ENCODE measurements around the gene FAM227B. TPM values are rescaled to one million over a fixed set of nuclear protein-coding genes. Genes with fewer than 3 reads are reported as not detected.
"Not testable (repeated sequence)": the region's sequence is repeated elsewhere in the genome, so short reads cannot be mapped to it uniquely, and the experiment has no call there.

The FAM227B gene
- total and polyA plus RNA-seq, 7 donors: 2.7 to 11.9 (median 6.9) TPM

DNA sequence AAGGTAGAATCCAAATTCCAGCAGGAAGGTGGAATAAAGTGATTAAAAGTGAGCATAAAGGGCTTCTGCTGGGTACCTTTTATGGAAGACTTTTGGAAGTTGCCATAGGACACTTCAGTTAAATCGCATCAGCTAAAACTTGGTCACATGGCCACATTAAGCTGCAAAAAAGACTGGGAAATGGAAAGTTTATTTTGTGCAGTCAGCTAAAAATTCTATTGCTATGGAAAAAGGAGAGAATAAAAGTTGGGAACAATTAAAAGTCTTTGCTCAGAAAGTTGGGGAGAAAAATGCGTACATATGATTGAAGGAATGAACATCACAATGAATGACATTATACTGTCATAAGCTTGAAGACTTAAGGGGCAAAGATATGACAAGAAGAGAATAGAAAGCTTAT lies 148.3 kb downstream of the FAM227B start:
- H3K27ac ChIP-seq: no peak overlapping the region
- no peaks in the 10 kb centered on the region for H3K27me3 ChIP-seq (ENCODE audit: insufficient read depth in 3 of 3, low read length in 2 of 3)
- intact Hi-C loops (cut with DNase I): no loop called here
- DNase-seq (no peak), ATAC-seq (no peak)
- TF ChIP-seq, protein P1, sequence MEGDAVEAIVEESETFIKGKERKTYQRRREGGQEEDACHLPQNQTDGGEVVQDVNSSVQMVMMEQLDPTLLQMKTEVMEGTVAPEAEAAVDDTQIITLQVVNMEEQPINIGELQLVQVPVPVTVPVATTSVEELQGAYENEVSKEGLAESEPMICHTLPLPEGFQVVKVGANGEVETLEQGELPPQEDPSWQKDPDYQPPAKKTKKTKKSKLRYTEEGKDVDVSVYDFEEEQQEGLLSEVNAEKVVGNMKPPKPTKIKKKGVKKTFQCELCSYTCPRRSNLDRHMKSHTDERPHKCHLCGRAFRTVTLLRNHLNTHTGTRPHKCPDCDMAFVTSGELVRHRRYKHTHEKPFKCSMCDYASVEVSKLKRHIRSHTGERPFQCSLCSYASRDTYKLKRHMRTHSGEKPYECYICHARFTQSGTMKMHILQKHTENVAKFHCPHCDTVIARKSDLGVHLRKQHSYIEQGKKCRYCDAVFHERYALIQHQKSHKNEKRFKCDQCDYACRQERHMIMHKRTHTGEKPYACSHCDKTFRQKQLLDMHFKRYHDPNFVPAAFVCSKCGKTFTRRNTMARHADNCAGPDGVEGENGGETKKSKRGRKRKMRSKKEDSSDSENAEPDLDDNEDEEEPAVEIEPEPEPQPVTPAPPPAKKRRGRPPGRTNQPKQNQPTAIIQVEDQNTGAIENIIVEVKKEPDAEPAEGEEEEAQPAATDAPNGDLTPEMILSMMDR (IDR thresholded peaks at IDR 0.05): no peak
- no peak overlapping the region for H3K4me3 ChIP-seq
- H3K9me3 ChIP-seq: no peaks in the 10 kb centered on the region
- no peaks in the 10 kb centered on the region for H3K36me3 ChIP-seq (ENCODE audit: insufficient read depth in 1 of 2, low read depth in 1 of 2)
- WGBS, 3 donors: 83 to 93% (median 85%) methylated on average over 2 of the region's 2 CpGs
- H3K4me1 ChIP-seq: no peaks in the 10 kb centered on the region

DNA sequence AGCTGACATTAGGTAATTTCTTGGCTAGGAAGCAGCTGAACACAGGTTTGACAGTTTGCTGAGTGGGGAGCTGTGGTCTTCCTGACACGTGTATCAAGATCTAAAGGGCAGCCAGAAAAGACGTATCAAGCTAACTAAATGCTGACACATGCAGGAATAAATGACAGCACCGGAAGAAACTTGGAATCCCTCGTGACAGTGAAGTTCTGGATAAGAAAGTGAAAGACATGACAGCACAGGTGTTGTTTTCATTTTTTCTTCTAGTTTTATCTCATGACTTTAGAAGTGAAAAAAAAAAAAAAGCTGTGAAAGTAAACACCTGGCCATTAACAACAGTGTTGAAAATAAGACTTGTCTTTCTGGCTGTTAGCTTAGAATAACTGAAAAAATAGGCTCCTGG lies 148.9 kb downstream of the FAM227B start:
- ATAC-seq (no peak), DNase-seq (no peak)
- Histone ChIP-seq H3K4me3 (no peak overlapping the region), H3K27me3 (ENCODE audit: insufficient read depth in 3 of 3, low read length in 2 of 3) (no peaks in the 10 kb centered on the region), H3K4me1 (no peaks in the 10 kb centered on the region), H3K9me3 (no peaks in the 10 kb centered on the region), H3K27ac (no peak overlapping the region), H3K36me3 (ENCODE audit: insufficient read depth in 1 of 2, low read depth in 1 of 2) (no peaks in the 10 kb centered on the region)
- 18 to 24% (median 21%) methylated on average over 4 of the region's 4 CpGs for WGBS, 3 donors
- intact Hi-C loops (cut with DNase I): no loop called here
- TF ChIP-seq, protein P1 (IDR thresholded peaks at IDR 0.05): no peak

DNA sequence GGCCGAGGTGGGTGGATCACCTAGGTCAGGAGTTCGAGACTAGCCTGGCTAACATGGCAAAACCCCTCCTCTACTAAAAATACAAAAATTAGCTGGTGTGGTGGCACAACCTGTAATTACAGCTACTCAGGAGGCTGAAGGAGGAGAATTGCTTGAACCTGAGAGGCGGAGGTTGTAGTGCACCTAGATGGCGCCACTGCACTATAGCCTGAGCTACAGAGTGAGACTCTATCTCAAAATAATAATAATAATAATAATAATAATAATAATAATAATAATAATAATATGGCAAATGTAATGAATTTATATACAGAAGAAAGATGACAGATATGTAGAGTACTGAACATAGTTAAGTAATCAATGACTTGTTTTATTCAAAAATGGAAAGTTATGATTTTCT lies 149.4 kb downstream of the FAM227B start:
- H3K36me3 ChIP-seq (ENCODE audit: insufficient read depth in 1 of 2, low read depth in 1 of 2); H3K27me3 ChIP-seq (ENCODE audit: insufficient read depth in 3 of 3, low read length in 2 of 3); H3K27ac ChIP-seq; ATAC-seq; H3K4me1 ChIP-seq; H3K4me3 ChIP-seq; intact Hi-C loops (cut with DNase I); DNase-seq; H3K9me3 ChIP-seq: not testable (repeated sequence)
- 68 to 93% (median 87%) methylated on average over 4 of the region's 4 CpGs for WGBS, 3 donors

DNA sequence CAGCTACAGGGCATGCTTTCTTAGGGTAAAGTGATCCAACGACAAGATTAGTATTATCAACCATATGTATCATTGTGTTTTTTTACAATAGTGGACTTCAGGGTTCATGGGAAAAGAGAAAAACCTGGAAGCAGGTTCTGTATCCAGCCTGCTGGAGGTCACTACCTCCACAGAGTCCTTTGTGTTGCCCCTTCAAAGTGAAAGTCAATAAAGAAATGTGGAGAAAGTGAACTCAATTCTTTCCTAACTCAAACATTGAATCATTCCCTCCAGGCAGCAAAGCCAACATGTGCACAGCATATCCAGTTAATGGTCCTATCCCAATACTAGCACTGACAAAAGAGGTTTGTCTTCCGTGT lies 152.2 kb downstream of the FAM227B start:
- H3K36me3 ChIP-seq (ENCODE audit: insufficient read depth in 1 of 2, low read depth in 1 of 2): no peaks in the 10 kb centered on the region
- no peaks in the 10 kb centered on the region for H3K9me3 ChIP-seq
- no peak overlapping the region for H3K27ac ChIP-seq
- ATAC-seq (peak in 1 of 4 donors; percentile 40), DNase-seq (no peak)
- H3K27me3 ChIP-seq (ENCODE audit: insufficient read depth in 3 of 3, low read length in 2 of 3): no peaks in the 10 kb centered on the region
- no peaks in the 10 kb centered on the region for H3K4me1 ChIP-seq
- intact Hi-C loops (cut with DNase I): no loop called here
- H3K4me3 ChIP-seq: no peak overlapping the region
- TF ChIP-seq, protein P1 (IDR thresholded peaks at IDR 0.05): no peak
- WGBS, 3 donors: 27 to 32% (median 30%) methylated on average over 2 of the region's 2 CpGs

DNA sequence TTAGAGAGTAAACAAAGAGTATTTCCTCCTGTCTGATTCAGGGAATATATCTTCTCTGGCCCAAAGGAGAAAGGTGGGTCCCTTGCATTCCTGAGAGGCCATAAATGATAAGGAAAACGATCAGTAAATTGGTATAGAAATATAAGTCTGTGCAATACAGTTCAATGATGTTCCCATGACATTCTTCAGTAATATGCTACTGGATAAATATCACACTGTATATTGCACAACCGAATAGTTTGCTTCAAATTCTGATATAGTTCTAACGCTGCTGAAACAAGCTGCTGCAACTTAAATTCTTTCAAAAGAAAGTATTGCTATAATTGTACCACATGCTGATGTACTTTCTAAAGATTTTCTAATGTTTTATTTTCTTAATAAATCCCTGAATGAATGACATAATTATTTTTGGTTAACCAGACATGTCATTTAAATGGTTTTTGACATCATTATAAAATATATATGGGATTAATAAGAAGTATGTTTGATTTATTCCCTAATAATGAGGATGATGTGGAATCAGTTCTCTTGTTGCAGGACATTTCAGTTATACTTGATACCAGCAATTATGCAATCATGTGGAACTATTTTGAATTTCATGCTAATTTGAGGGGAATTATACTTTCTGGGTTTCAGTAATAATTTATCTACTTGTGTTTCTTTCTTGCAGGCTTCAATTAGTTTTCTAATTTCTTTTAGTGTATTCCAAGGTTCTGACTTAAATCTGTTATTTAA lies 152.7 kb downstream of the FAM227B start:
- Histone ChIP-seq H3K27ac (no peak overlapping the region), H3K36me3 (ENCODE audit: insufficient read depth in 1 of 2, low read depth in 1 of 2) (no peaks in the 10 kb centered on the region), H3K9me3 (no peaks in the 10 kb centered on the region), H3K4me3 (no peak overlapping the region), H3K4me1 (no peaks in the 10 kb centered on the region), H3K27me3 (ENCODE audit: insufficient read depth in 3 of 3, low read length in 2 of 3) (no peaks in the 10 kb centered on the region)
- DNase-seq: no peak
- TF ChIP-seq, protein P1 (IDR thresholded peaks at IDR 0.05): no peak
- 45 to 61% (median 55%) methylated on average over 3 of the region's 3 CpGs for WGBS, 3 donors
- intact Hi-C loops (cut with DNase I): no loop called here
- no peak for ATAC-seq
